Activated T-cell treated with anti-CD3 and anti-CD28 coated beads for 1 hour (primary cell): Measurements from ENCODE around the gene DOK3.

ENCODE experiments used
- DNase-seq: peaks from one replicate; pipeline ENCODE4 v3.0.0-alpha.2; 2020; ENCODE audit warnings: low read depth

Gene DOK3

DNA sequence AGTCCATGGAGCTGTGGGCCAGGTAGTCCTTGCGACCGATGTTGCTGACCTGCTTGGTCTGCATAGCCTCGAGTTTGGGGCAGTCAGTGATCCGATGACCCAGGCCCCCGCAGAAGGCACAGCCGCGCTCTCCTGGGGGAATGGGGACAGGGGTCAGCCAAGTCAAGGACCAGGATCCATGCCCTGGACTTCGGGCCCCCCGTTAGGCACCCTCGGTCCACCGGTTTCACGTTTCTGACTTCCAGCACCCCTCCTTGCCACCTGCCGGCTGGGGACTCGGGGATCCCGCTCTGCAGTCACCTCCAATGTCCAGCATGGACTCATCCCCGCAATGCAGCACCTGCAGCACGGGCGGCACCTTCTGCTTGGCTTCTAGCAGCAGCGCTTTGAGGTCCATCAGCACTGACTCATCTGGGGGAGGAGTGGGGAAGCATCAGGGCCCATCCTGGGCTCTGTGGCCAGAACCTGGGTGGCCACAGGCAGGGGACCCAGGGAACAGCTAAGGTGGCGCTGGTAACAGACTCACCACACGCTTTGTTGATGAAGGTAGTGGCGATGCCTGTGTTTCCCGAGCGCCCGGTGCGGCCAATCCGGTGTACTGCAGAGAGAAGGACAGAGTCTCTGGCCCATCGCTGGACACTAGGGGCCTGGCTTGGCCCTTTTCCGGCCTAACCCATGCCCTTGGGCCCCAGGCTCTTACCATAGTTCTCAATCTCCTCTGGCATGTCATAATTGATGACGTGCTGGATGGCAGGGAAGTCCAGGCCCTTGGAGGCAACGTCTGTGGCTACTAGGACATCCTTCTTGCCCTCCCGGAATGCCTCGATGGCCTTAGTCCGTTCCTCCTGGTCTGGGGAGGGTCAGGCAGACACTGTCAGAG, 2.4 kb upstream of the DOK3 start:
- DNase-seq: no peak

DNA sequence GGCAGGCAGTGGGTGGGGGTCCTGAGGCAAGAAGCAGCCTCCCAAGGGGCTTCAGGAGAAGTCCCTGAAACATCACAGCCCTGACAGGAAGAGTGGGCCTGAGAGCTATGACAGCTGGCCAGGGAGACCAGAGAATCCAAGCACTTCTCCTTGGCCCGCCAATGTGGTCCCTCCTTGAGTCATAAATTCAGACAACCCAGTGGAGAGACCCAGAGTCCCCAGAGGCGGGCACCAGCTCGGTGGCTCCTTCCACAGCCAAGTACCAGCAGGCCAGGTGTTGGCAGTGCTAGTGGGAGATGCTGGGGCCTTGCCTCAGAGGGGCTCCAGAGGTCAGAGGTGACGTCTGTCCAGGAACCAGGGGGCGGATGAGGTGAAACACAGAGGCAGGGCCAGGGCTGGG, 1.6 kb upstream of the DOK3 start:
- no peak for DNase-seq

DNA sequence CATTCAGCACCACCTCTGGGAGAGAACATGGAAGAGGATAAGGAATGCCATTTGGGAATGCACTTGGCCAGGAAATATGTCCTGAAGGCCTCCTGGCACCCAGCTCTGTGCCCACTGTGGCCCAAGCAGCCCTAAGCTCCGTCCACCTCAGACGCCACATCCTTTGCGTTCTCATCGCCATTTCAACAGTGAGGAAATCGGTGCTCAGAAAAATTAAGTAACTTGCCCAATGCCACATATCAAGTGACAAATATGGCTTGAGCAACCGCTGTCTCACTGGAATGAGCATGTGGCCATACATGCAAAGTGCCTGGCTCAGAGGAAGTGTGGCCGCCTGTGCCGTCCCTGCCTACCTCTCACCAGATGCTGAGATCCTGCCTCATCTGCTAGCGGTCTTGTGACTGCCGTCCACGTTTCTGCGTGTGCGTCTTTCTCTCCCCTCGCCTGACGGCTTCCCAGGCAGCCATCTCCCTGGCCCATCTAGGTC, 984 bp upstream of the DOK3 start:
- DNase-seq: no peak

GRCh38 chr5:177509991-177510566, 453 bp upstream of the DOK3 start:
- DNase-seq: no peak

- DNase-seq: no peak
These were observed 789 bp downstream of the DOK3 start for GRCh38 chr5:177508837-177509236.

DNA sequence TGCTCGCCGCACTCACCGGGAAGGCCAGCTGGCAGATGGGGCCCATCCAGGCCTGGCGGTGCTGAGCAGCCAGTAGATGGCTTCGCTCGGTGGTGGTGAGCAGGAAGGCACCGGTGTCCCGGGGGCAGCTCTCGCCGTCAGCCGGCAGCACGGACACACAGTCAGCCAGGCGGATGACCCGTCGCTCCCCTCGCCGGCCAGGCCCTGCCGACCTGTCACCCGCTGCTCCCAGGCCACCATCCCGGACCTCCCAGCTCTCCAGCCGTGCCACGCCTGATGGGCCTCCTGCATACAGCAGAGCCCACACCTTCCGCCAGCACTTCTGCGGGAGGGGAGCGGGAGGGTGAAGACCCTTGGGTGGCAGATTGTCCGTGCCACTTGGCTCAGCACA, 1.4 kb downstream of the DOK3 start:
- no peak for DNase-seq

GRCh38 chr5:177507596-177508220, 1.9 kb downstream of the DOK3 start:
- no peak for DNase-seq

DNA sequence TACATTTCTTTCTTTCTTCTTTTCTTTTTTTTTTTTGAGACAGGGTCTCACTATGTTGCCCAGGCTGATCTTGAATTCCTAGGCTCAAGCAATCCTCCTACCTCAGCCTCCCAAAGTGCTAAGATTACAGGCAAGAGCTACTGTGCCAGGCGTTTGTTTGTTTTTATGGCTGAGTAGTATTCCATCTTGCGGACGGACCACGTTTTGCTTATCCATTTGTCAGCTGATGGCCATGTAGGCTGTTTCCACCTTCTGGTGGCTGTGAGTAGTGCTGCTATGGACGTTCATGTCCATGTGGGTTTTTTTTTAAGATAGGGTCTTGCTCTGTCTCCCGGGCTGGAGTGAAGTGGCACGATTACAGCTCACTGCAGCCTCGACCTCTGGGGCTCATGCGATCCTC, 2.5 kb downstream of the DOK3 start:
- DNase-seq: no peak

GRCh38 chr5:177505075-177505474, 4.6 kb downstream of the DOK3 start:
- no peak for DNase-seq

DNA sequence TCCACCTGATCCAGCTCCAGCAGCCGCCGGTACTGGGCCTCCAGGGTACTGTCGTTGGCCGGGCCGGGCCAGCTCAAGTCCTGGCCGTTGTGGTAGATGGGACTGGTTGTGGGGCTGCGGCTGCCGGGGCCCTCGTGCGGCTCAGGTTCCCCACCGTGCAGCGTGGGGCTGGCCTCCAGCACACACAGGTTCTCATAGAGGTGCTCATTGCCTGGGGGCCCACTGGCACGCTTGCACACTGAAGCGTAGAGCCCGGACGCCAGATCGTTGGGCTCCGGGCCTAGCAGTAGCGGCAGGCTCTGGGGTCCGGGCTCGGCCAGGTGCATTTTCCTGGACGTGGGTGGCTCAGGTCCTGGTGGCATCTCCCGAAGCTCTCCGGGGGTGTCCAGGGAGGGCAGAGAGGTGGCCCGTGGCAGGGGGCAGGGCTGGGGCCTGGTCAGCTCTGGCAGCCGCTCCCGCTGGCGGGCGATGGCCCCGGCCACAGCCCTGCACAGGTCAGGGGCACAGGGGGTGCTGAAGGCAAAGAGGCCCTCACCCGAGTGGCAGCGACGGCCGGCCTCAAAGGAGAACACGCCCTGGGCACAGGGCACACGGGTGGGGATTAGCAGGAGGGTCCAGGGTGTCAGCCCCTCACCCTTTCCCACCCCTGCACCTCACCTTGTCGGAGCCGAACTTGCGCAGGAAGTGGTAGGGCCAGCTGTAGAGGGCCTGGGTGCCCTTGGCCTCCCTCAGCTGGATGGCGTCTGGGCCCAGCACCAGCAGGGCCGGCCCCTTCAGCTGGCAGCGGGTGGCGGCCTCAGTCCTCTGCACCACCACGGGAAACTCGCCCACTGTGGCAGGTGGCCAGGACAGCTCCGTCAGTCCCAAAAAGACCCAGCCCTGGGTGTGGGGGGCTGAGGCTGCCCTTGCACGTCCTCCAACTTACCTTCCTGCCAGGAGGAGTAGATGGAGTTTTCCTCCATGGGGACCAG, 5.3 kb downstream of the DOK3 start:
- no peak for DNase-seq

DNA sequence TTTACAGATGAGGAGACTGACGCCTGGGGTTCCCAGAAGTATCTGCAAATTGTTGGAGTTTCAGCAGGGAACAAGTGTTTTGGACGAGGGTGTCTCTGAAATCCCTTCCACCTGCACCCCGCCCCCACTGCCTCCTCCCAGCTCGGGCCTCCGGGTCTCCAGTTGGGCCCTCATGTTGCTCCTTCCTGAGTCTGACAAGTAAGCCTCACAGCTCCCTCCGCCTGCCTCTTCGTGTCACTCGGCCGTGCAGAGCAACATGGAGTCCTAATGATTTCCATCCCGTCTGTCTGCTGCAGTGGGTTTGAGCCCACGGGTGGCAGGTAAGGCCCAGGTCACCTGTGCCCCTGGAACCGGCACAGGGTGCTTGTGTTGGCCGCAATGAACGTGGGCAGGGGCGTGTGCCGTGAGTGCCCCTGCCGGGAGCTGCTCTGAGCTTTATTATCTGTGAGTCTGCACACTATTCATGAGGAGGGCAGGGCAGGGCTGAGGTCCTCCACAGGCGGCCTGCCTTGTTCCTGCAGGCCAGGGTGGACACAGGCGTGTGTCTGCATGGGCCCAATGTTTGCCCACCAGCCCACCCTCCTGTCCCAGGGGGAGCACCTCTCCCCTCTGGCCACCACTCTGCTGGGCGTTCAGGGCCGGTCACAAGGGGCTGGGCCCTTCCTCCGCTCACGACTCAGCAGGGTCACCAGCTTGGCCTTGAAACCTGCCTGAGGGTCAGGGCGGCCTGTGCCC, 6.1 kb downstream of the DOK3 start:
- no peak for DNase-seq

GRCh38 chr5:177502886-177503285, 6.7 kb downstream of the DOK3 start:
- no peak for DNase-seq

DNA sequence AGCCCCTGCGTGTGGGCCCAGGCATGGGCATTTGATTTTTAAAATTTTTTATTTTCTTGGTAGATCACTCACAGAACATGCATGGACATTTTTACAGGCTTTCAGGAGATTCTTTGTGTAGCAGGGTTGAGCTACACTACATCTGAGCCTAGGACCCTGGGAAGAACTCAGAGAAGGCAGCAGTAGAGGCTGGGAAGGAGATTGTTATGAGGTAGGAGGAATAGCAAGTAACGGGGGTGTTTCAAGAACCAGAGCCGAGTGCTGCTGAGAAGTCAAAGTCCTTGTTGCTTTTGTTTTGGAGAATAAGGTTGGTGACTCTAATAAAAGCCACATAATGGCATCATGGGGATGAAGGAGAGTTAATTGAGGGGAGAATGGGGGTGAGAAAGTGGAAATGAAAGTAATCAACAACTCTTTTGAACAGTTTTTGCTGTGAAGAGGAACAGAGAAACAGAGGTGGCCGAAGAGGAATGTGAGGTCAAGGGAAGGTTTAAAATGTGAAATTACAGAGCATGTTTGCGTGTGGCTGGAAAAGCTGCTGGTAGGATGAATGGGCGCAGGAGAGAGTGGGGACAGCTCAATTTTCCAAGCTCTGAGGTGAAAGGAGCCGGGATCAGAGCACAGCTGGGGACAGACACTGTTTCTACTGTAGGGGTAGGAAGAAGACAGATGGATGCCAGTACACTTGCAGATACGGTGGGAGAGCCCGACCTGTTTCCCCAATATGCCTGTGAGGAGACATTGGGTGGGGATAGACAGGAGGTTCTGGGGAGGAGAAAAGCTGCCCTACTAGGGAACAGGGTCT, 7.5 kb downstream of the DOK3 start:
- no peak for DNase-seq

DNA sequence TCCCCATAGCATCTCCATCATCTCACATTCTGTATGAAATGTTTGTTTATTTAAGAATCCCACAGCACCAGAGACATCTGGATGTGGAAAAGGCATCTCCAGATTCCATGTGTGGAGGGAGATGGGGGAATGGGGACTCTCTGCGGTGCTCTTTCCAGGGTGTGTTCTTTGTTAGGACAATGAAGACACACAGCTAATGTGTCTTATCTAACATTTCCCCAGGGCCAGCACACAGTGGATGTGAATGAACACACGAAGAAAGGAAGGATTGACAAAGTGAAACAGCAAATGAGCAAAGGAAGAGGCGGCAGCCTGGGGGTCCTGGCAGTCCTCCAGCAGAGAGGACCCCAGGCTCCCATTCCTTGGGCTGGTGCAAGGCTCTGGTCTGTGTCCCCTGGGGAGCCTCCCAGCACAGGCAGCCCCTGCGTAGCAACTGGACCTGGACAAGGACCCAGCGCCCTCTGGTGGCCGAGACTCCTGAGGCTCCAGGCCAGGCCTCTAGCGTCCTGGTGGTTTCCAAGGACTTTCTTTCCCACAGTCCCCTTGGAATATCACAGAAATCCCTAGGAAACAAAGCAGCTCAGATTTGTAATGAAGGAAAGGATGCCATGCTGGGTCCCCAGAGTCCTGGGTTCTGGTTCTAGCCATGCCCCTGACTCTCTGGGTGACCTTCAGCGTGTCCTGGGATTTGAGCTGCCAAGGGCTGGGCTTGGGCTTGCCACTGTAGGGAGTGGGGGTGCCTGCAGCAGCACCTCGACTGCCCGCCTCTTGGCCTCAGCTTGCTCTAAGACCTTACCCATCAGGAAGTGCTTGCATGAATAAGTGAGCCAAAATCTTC, 8.7 kb downstream of the DOK3 start:
- peak; percentile 86 for DNase-seq

GRCh38 chr5:177499842-177500241, 9.8 kb downstream of the DOK3 start:
- DNase-seq: no peak

GRCh38 chr5:177498013-177498787, 11.4 kb downstream of the DOK3 start:
- DNase-seq: no peak

- DNase-seq: peak; percentile 95
These were observed 12.2 kb downstream of the DOK3 start, which contains the start of gene PDLIM7 for GRCh38 chr5:177497292-177498012. Gene PDLIM7 (minus strand): TSS chr5:177497604. CDS start chr5:177496512, 1,092 bp downstream.
